Heart left ventricle (tissue), 13 donors: ENCODE measurements around the gene TNS4.
A peak's percentile ranks its signal among the peaks of the same experiment; 100 is the strongest.

Source experiments
- CTCF ChIP-seq, 12 donors: fragments of 200-600 bp; sonication (generic) in 4 of 12; IDR thresholded peaks; one replicate each; pipeline versions ENCODE4 v1.5.0 to v1.8.0; 2018 to 2022; ENCODE audit warnings: antibody characterized with exemption in 12 of 12, mild to moderate bottlenecking in 5 of 12
- POLR2A ChIP-seq, 2 donors: fragments of 450-650 bp; IDR thresholded peaks; one replicate each; pipeline ENCODE4 v1.6.1; 2017; ENCODE audit warnings: antibody characterized with exemption in 2 of 2, mild to moderate bottlenecking in 2 of 2, moderate library complexity in 2 of 2
- donor health status: ischemic (EF 13 %, LVEDD 7.1; RV severe dilation, severe dysfunction).
- donor health status: DM: no; HTN: yes; CAD: no.
- donor health status: DM: no; HTN: no; CAD: no.
- donor health status: ischemic (EF 25% LVEDD 6.9; RV normal size, moderate dysfunction).
- donor health status: ischemic (EF 25% LVEDD 5.7; RV mildly dilated, moderate dysfunction).
- donor health status: ischemic (EF 35%, LVEDD 5.7; RV mildly dilated, moderate dysfunction).
- donor health status: nonischemic (EF 11% LVEDD 7.7; RV severe dilation, severe dysfunction).
- donor health status: DM: yes; HTN: yes; CAD: no.
- donor health status: PGD.
- donor health status: ischemic (EF 29% LVEDD 5.4; RV normal size, mild dysfunction).
- donor health status: nonischemic (EF 23%, LVEDD 6.1; RV moderate dilation, normal function).

DNA sequence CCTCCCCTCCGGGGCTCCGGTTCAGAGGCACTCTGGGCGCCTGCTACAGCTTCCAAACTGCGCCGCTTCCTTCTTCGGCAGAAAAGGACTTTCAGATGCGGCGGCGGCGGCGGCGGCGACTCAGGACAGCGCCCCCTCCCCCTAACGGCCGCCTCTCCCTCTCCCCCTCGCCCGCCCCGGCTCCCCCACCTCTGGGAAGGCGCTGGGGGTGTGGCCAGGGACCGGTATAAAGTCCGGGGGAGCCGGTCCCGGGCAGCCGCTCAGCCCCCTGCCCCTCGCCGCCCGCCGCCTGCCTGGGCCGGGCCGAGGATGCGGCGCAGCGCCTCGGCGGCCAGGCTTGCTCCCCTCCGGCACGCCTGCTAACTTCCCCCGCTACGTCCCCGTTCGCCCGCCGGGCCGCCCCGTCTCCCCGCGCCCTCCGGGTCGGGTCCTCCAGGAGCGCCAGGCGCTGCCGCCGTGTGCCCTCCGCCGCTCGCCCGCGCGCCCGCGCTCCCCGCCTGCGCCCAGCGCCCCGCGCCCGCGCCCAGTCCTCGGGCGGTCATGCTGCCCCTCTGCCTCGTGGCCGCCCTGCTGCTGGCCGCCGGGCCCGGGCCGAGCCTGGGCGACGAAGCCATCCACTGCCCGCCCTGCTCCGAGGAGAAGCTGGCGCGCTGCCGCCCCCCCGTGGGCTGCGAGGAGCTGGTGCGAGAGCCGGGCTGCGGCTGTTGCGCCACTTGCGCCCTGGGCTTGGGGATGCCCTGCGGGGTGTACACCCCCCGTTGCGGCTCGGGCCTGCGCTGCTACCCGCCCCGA is 58.0 kb downstream of the TNS4 start, which contains the start of gene IGFBP4:
- TF ChIP-seq CTCF (IDR thresholded peaks at IDR 0.05): peak in 11 of 12 donors; percentile 12 to 56 (median 38)
- TF ChIP-seq POLR2A (IDR thresholded peaks at IDR 0.05): peak in 1 of 2 donors; percentile 62
